Activated CD4-positive, alpha-beta T cell treated with anti-CD3 and anti-CD28 coated beads for 36 hours (primary cell): ENCODE measurements around the gene MAU2. TPM values are rescaled to one million over a fixed set of nuclear protein-coding genes. Genes with fewer than 3 reads are reported as not detected.

ENCODE experiments used
- ATAC-seq: fragments of 200-7000 bp; cut with Tn5 transposase; one replicate; pipeline ENCODE4 v1.10.0; 2021; ENCODE audit warnings: mild to moderate bottlenecking, moderate library complexity
- CTCF ChIA-PET: fragments of 350-600 bp; sonication (Branson Sonifier 250); formaldehyde crosslinking; loops from one replicate; lab custom pipeline; 2021; ENCODE audit warnings: antibody characterized with exemption; lab: Charles Lee
- POLR2A ChIA-PET: fragments of 350-600 bp; sonication (Branson Sonifier 250); formaldehyde crosslinking; loops from one replicate; lab custom pipeline; 2021; ENCODE audit warnings: antibody characterized with exemption, inconsistent platforms; lab: Charles Lee
- DNase-seq: peaks from one replicate; pipeline ENCODE4 v3.0.0-alpha.2; 2020
- H3K27ac Mint-ChIP-seq: one replicate; pipeline ENCODE4 v1.8.0; 2021; ENCODE audit warnings: mixed read lengths
- H3K27me3 Mint-ChIP-seq: one replicate; pipeline ENCODE4 v1.8.0; 2021; ENCODE audit warnings: mixed read lengths
- H3K36me3 Mint-ChIP-seq: one replicate; pipeline ENCODE4 v1.8.0; 2021; ENCODE audit warnings: low read depth, mixed read lengths
- H3K4me1 Mint-ChIP-seq: one replicate; pipeline ENCODE4 v1.8.0; 2021; ENCODE audit warnings: mixed read lengths
- H3K4me3 Mint-ChIP-seq: one replicate; pipeline ENCODE4 v1.8.0; 2021; ENCODE audit warnings: mild to moderate bottlenecking, moderate library complexity, mixed read lengths
- H3K9me3 Mint-ChIP-seq: one replicate; pipeline ENCODE4 v1.8.0; 2021; ENCODE audit warnings: low read depth, mixed read lengths
- intact Hi-C, 2 experiments: fragments of 100-400 bp; cut with DNase I in 1 of 2; cut with micrococcal nuclease in 1 of 2; formaldehyde crosslinking; loops; one replicate each; pipeline versions ENCODE4 v1.14.2 to v1.15.1; 2022 to 2024; cut with DNase I, micrococcal nuclease
- total RNA-seq, 2 experiments: library from RNA; stranded (reverse); gene quantifications; one replicate each; pipeline ENCODE4 v1.2.3, GENCODE V29; 2021

The MAU2 gene
- 10 to 100 TPM; 33.3 to 45.7 TPM for total RNA-seq

GRCh38 chr19:19320361-19321140 is at the start of gene MAU2, which contains the start of gene SUGP1:
Gene MAU2 (plus strand): TSS chr19:19320829. CDS start chr19:19320860, 31 bp downstream.
Gene SUGP1 (minus strand): TSS chr19:19320509. CDS start chr19:19320496, 13 bp downstream.
- peaks cover 16% of the 10 kb centered on the region for H3K36me3 Mint-ChIP-seq
- peak within 1 kb of the TSS; percentile 100 for H3K27ac Mint-ChIP-seq
- ATAC-seq (peak; percentile 93), DNase-seq (peak; percentile 96)
- intact Hi-C loops = loop anchor here (1.0 to 2.0 kb wide), 13 partner anchors 44 to 798 kb away; partner anchors contain the start of genes BORCS8 (in 2 of the 2), NR2C2AP (in 2 of the 2), RFXANK (in 2 of the 2) and ARMC6 (in 1 of the 2)
- ChIA-PET CTCF (no interaction called here), POLR2A (no interaction called here)
- peaks cover 39% of the 10 kb centered on the region for H3K4me1 Mint-ChIP-seq
- no peaks in the 10 kb centered on the region for H3K9me3 Mint-ChIP-seq
- peak within 1 kb of the TSS; percentile 93 for H3K4me3 Mint-ChIP-seq
- H3K27me3 Mint-ChIP-seq = no peaks in the 10 kb centered on the region

DNA sequence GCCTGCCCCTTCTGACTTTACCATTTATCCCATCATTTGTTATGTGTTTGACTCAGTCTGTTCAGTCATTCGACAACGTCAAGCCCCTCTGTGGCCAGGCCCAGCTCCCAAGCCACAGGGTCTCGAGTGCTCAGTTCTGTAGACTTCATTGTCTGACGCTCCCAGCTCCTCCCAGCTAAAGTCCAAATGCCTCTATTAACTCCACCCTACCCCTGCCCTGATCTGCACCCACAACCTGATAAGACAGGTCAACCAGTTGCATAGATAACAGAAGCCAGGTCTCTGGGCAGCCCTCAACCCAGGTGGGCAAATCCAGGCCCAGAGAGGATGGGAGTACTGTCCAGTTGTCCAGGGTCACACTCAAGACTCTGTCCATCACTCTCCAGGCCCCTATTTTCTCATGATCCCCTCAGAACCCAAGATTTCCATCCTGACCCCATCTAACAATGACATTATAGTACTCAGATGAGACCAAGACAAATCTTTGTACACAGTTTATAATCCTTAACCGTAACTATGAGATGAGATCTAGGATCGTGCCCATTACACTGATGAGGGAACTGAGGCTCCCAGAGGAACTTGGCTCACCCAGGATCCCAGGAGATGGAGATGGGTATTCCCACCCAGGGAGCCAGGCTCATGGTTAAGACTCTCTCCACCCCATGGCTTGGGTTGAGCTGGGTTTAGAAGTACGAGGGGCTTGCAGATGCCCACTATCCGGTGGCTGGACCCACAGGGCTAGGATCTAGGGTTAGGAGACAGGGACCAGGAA is 48.6 kb upstream of the MAU2 start:
- POLR2A ChIA-PET = no interaction called here
- no peak for ATAC-seq

DNA sequence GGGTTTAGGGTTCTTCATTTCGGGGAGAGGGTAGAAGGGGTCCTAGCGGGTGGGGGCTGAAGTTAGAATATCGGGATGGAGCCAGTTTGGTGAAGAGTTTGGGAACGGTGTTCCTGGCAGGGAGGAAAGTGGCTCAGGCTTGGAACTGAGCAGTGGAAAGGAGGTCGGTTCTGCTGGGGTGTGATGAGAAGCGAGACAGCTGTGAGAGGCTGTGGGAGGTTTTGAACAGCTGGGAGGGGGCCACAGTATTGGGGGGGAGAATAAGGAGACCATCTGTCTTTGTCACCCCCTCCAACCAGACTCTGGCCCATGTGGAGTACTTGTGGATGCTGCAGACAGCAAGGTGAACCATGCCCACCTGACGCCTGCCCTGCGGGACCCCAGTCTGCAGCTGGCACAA is 46.5 kb upstream of the MAU2 start:
- intact Hi-C loops = no loop called here
- Mint-ChIP-seq H3K9me3 (no peaks in the 10 kb centered on the region), H3K4me1 (peaks cover 5% of the 10 kb centered on the region), H3K36me3 (peaks cover 16% of the 10 kb centered on the region), H3K4me3 (no peak overlapping the region), H3K27ac (no peak overlapping the region), H3K27me3 (peaks cover 12% of the 10 kb centered on the region)
- POLR2A ChIA-PET = no interaction called here
- CTCF ChIA-PET = no interaction called here
- ATAC-seq (no peak), DNase-seq (no peak)

More for the DNA sequence above, 48.6 kb upstream of the MAU2 start:
- no peak for DNase-seq
- no peaks in the 10 kb centered on the region for H3K9me3 Mint-ChIP-seq
- H3K27me3 Mint-ChIP-seq = peaks cover 12% of the 10 kb centered on the region
- H3K4me3 Mint-ChIP-seq = no peak overlapping the region
- intact Hi-C loops = no loop called here
- peaks cover 5% of the 10 kb centered on the region for H3K4me1 Mint-ChIP-seq
- H3K27ac Mint-ChIP-seq = no peak overlapping the region
- CTCF ChIA-PET = interaction anchor here (0.6 kb wide), 1 partner anchor 18 kb away, joined by 3 read pairs; no protein-coding TSS in a partner anchor
- peaks cover 9% of the 10 kb centered on the region for H3K36me3 Mint-ChIP-seq

- Mint-ChIP-seq H3K27ac (no peak overlapping the region), H3K36me3 (peaks cover 16% of the 10 kb centered on the region), H3K9me3 (no peaks in the 10 kb centered on the region), H3K4me1 (peaks cover 5% of the 10 kb centered on the region), H3K4me3 (no peak overlapping the region), H3K27me3 (peaks cover 12% of the 10 kb centered on the region)
- ChIA-PET CTCF (interaction anchor here (0.8 kb wide), 1 partner anchor 9 kb away, joined by 4 read pairs; no protein-coding TSS in a partner anchor), POLR2A (no interaction called here)
- no peak for ATAC-seq
- DNase-seq = no peak
- intact Hi-C loops = no loop called here
Observed at GRCh38 chr19:19274716-19275565, 45.7 kb upstream of the MAU2 start.

GRCh38 chr19:19276386-19276785 is 44.2 kb upstream of the MAU2 start:
- Mint-ChIP-seq H3K4me1 (peaks cover 5% of the 10 kb centered on the region), H3K27me3 (peaks cover 12% of the 10 kb centered on the region), H3K9me3 (no peaks in the 10 kb centered on the region), H3K27ac (no peak overlapping the region), H3K4me3 (no peak overlapping the region), H3K36me3 (peaks cover 23% of the 10 kb centered on the region)
- ATAC-seq = no peak
- POLR2A ChIA-PET = interaction anchor here (0.5 kb wide), 1 partner anchor 23 kb away, joined by 3 read pairs; no protein-coding TSS in a partner anchor
- DNase-seq = no peak
- intact Hi-C loops = no loop called here
- CTCF ChIA-PET = no interaction called here

DNA sequence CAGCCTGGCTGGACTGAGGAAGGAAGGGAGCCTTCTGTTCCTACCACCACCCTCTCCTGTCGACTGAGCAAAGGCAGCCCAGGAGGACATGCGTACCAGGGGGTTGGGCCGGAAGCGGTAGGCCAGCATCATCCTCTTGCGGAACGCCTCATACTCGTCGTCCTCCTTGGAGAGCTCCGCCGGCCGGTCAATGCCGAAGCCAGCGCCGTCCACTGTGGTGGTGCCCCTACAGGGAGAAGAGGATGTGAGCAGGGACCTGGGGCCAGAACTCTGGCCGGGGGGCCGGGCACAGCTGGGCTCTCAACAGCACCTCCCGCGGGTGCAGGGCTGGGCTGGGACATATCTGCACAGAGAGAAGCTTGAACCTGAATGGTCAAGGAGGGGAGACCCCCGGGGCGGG is 43.8 kb upstream of the MAU2 start:
- Mint-ChIP-seq H3K4me1 (peaks cover 5% of the 10 kb centered on the region), H3K36me3 (peaks cover 23% of the 10 kb centered on the region), H3K4me3 (no peak overlapping the region), H3K27ac (no peak overlapping the region), H3K9me3 (no peaks in the 10 kb centered on the region), H3K27me3 (peaks cover 12% of the 10 kb centered on the region)
- ChIA-PET CTCF (no interaction called here), POLR2A (no interaction called here)
- intact Hi-C loops = no loop called here
- DNase-seq (no peak), ATAC-seq (no peak)

DNA sequence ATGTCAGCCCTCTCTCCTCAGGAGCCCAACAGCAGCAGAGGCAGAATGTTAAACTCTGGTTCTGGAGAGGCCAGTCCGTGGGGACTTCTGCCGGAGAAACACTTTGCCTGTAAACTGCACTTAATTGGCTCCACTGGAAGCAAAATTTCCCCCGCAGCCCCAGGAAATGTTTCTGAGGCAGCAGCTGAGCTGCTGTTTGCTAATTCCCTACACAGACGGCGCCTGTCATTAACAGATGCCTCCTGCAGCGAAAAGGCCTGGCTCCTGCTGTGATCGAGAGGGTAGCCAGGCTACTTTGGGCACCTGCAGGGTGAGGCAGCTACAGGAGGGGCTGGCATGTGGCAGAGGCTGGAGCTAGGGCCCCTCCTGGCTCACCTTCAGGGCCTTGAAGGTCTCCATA is 42.3 kb upstream of the MAU2 start:
- intact Hi-C loops = no loop called here
- DNase-seq (no peak), ATAC-seq (no peak)
- H3K9me3 Mint-ChIP-seq = no peaks in the 10 kb centered on the region
- no peak overlapping the region for H3K4me3 Mint-ChIP-seq
- ChIA-PET POLR2A (no interaction called here), CTCF (interaction anchor here (0.6 kb wide), 1 partner anchor 213 kb away, joined by 3 read pairs; no protein-coding TSS in a partner anchor)
- H3K27me3 Mint-ChIP-seq = peaks cover 9% of the 10 kb centered on the region
- H3K36me3 Mint-ChIP-seq = peaks cover 23% of the 10 kb centered on the region
- no peak overlapping the region for H3K27ac Mint-ChIP-seq
- H3K4me1 Mint-ChIP-seq = peaks cover 4% of the 10 kb centered on the region

DNA sequence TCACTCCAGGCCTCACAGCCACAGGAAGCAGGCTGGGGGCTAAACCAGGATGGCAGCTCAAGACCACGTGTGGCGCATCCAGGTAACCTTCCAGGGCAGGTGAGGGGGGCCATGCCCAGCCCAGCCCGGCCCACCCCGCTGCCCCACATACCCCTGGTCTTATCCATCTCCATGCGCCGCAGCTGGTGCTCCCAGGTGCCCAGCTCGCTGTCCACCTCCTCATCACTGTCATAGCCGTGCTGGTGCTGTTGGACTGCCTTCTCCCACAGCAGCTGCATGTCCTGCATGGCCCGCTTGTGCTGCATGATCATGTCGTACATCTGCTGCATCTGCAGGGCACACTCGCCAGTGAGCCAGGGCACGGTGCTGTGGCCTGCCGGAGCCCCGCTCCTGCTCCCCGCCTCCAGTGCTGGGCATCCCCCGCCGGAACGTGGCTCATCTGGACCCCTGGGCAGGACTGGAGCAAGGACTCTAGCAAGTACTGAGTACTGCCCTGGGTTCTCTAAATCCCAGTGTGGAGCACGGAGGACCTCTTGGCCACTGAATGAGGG is 41.5 kb upstream of the MAU2 start:
- H3K4me3 Mint-ChIP-seq = no peak overlapping the region
- peaks cover 28% of the 10 kb centered on the region for H3K36me3 Mint-ChIP-seq
- H3K4me1 Mint-ChIP-seq = no peaks in the 10 kb centered on the region
- no peak for ATAC-seq
- ChIA-PET CTCF (no interaction called here), POLR2A (no interaction called here)
- intact Hi-C loops = no loop called here
- H3K27ac Mint-ChIP-seq = no peak overlapping the region
- peaks cover 1% of the 10 kb centered on the region for H3K27me3 Mint-ChIP-seq
- no peaks in the 10 kb centered on the region for H3K9me3 Mint-ChIP-seq
- no peak for DNase-seq

GRCh38 chr19:19279853-19280252 is 40.8 kb upstream of the MAU2 start:
- no peaks in the 10 kb centered on the region for H3K27me3 Mint-ChIP-seq
- no peaks in the 10 kb centered on the region for H3K9me3 Mint-ChIP-seq
- H3K4me1 Mint-ChIP-seq = no peaks in the 10 kb centered on the region
- ChIA-PET CTCF (interaction anchor here (0.6 kb wide), 1 partner anchor 144 kb away, joined by 3 read pairs; no protein-coding TSS in a partner anchor), POLR2A (no interaction called here)
- intact Hi-C loops = no loop called here
- ATAC-seq (no peak), DNase-seq (no peak)
- peaks cover 33% of the 10 kb centered on the region for H3K36me3 Mint-ChIP-seq
- no peak overlapping the region for H3K27ac Mint-ChIP-seq
- H3K4me3 Mint-ChIP-seq = no peak overlapping the region

DNA sequence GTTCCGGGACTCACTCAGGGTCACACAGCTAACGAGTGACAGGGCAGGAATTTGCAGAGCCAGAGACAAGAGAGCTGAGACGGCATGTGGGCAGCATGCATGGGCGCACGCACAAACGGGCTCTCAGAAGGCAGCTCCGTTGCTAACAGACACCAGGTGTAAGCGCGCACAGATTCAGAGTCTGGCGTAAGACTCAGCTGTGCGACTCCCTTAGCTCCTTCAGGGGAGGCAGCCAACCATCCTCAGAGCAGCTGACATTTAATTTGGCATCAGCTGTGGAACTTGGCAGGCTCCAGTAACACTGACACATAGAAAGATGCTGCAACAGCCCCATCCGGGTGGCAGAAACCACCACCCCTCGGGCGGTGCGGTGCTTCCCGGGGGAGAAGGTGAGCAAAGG is 40.1 kb upstream of the MAU2 start:
- CTCF ChIA-PET = no interaction called here

More for the DNA sequence above, 40.1 kb upstream of the MAU2 start:
- intact Hi-C loops = no loop called here
- Mint-ChIP-seq H3K4me3 (no peak overlapping the region), H3K9me3 (no peaks in the 10 kb centered on the region), H3K36me3 (peaks cover 37% of the 10 kb centered on the region), H3K27me3 (no peaks in the 10 kb centered on the region), H3K4me1 (no peaks in the 10 kb centered on the region), H3K27ac (no peak overlapping the region)
- POLR2A ChIA-PET = no interaction called here
- ATAC-seq (no peak), DNase-seq (no peak)
